Panc1 (cell line): ENCODE results near the gene ARGFX. TPM values are rescaled to one million over a fixed set of nuclear protein-coding genes. Genes with fewer than 3 reads are reported as not detected.

ENCODE experiments used
- ATAC-seq: fragments of 200-7000 bp; cut with Tn5 transposase; 2 replicates; pipeline ENCODE4 v1.9.1; 2020; ENCODE audit warnings: mild to moderate bottlenecking, moderate library complexity
- Bru-seq: library from RNA; stranded (reverse); fragments of 400-500 nt; gene quantifications from one replicate; lab custom pipeline; 2021; lab: Mats Ljungman, UMichigan
- BruChase-seq, 2 experiments: library from RNA; stranded (reverse); fragments of 400-500 nt; gene quantifications; one replicate each; lab custom pipeline; 2021; lab: Mats Ljungman, UMichigan
- BruUV-seq: library from RNA; stranded (reverse); fragments of 400-500 nt; replicated peaks from 2 replicates; lab custom pipeline; 2021; lab: Mats Ljungman, UMichigan
- CTCF ChIA-PET: fragments of 300-600 bp; sonication (Branson Sonifier 250); formaldehyde crosslinking; loops from one replicate; lab custom pipeline; 2022; ENCODE audit warnings: antibody characterized with exemption; lab: Charles Lee
- POLR2A ChIA-PET: fragments of 300-600 bp; sonication (Branson Sonifier 250); formaldehyde crosslinking; loops from one replicate; lab custom pipeline; 2022; ENCODE audit warnings: antibody characterized with exemption; lab: Charles Lee
- DNase-seq: peaks from one replicate; pipeline ENCODE4 v3.0.0-alpha.2; 2010; ENCODE audit warnings: low read depth, low spot score
- H3K27ac ChIP-seq: 2 replicates; pipeline ENCODE4 v1.5.1; 2011; ENCODE audit warnings: mild to moderate bottlenecking, low read length, inconsistent platforms
- H3K27me3 ChIP-seq: fragments of 200-500 bp; sonication (Bioruptor generic); 2 replicates; pipeline ENCODE4 v1.6.0; 2014; ENCODE audit warnings: low read length, inconsistent platforms; ENCODE audit not compliant: control insufficient read depth, insufficient read depth
- H3K36me3 ChIP-seq: fragments of 200-500 bp; sonication (Bioruptor generic); 2 replicates; pipeline ENCODE4 v1.5.1; 2014; ENCODE audit warnings: inconsistent platforms, mild to moderate bottlenecking, low read length, moderate library complexity; ENCODE audit not compliant: control insufficient read depth, insufficient read depth
- H3K4me1 ChIP-seq: 2 replicates; pipeline ENCODE4 v1.5.1; 2011; ENCODE audit warnings: inconsistent platforms, mild to moderate bottlenecking, low read length, moderate library complexity; ENCODE audit not compliant: control insufficient read depth, insufficient read depth
- H3K4me3 ChIP-seq, 2 experiments: 2 replicates each; pipeline ENCODE4 v1.5.1; 2011 to 2012; ENCODE audit warnings: low read depth in 2 of 2, low read length in 2 of 2, mild to moderate bottlenecking in 2 of 2, inconsistent platforms in 1 of 2, moderate library complexity in 1 of 2
- H3K9me3 ChIP-seq: fragments of 200-500 bp; sonication (Bioruptor generic); 2 replicates; pipeline ENCODE4 v1.5.1; 2014; ENCODE audit warnings: low read depth, mild to moderate bottlenecking, inconsistent platforms, low read length, moderate library complexity; ENCODE audit not compliant: control insufficient read depth, insufficient read depth
- POLR2AphosphoS5 ChIP-seq: IDR thresholded peaks from 2 replicates; pipeline ENCODE4 v1.6.1; 2012; ENCODE audit warnings: mild to moderate bottlenecking, low read depth, low read length, moderate library complexity
- SIN3A ChIP-seq: IDR thresholded peaks from 2 replicates; pipeline ENCODE4 v1.6.1; 2012; ENCODE audit warnings: low read depth, mild to moderate bottlenecking, low read length, moderate library complexity, borderline replicate concordance; ENCODE audit not compliant: insufficient read depth
- TCF7L2 ChIP-seq: IDR thresholded peaks from 2 replicates; pipeline ENCODE4 v1.6.1; 2011; ENCODE audit warnings: mild to moderate bottlenecking, low read depth, low read length, inconsistent platforms
- in situ Hi-C: cut with HindIII; loops from 2 replicates; pipeline ENCODE4 v1.10.0; 2016; ENCODE audit warnings: low sequenced_read_pairs, low pct_unique_long_range_greater_than_20kb
- intact Hi-C: fragments of 100-400 bp; cut with micrococcal nuclease; formaldehyde crosslinking; loops from one replicate; pipeline ENCODE4 v1.10.0; 2022; ENCODE audit not compliant: unreplicated experiment
- long read RNA-seq: library from polyadenylated mRNA; unstranded; transcript quantifications from one replicate; pipeline ENCODE4 v2.0.0, GENCODE V29; 2021; ENCODE audit not compliant: unreplicated experiment
- polyA plus RNA-seq: library from polyadenylated mRNA; unstranded; fragments of >200 nt; gene quantifications from one replicate; pipeline ENCODE4 v1.2.1, GENCODE V29; 2012; ENCODE audit warnings: missing spikeins; ENCODE audit not compliant: insufficient read length
- total RNA-seq: library from RNA; stranded (reverse); gene quantifications from one replicate; pipeline ENCODE4 v1.2.1, GENCODE V29; 2021; ENCODE audit not compliant: unreplicated experiment
- TF ChIP-seq, protein P1 (sequence below): fragments of 450-650 bp; IDR thresholded peaks from 2 replicates; pipeline ENCODE4 v1.5.1; 2017; ENCODE audit warnings: mild to moderate bottlenecking
- TF ChIP-seq, protein P2 (sequence below), 2 experiments: IDR thresholded peaks; 2 replicates each; pipeline ENCODE4 v1.6.1; 2011 to 2012; ENCODE audit warnings: low read depth in 2 of 2, control low read depth in 1 of 2, low read length in 1 of 2, mild to moderate bottlenecking in 1 of 2, moderate library complexity in 1 of 2; ENCODE audit not compliant: insufficient read depth in 1 of 2

Gene ARGFX
- total RNA-seq (not detected), Bru-seq, nascent RNA (not detected), BruChase-seq, experiment 1, labeled RNA remaining after a 2-hour chase (not detected), BruChase-seq, experiment 2, labeled RNA remaining after a 6-hour chase (not detected)
- polyA plus RNA-seq, result not detected
- long read RNA-seq, result 0 reads

DNA sequence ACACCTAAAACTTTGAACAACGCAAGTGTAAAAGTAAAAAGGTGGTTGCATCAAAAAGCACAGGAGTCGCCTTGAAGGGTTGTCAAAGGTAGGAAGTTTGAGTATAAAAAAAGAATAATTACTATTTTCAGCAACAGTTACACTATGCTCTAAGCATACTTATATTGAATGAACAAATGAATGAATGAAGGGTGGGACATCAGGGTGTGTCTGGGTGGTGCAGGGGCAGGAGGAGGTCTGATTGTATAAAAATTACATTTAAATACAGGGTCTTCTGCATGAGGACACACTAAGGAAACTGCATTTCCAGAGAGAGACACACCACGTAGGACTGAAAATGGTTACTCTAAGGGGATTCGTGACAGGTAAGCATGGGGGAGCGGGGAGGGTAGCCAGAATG lies at the start of gene ARGFX:
Gene ARGFX (plus strand): TSS at position 301 of the 400 bp plus-strand sequence. CDS start 2,765 bp downstream, outside the sequence.
- no peaks in the 10 kb centered on the region; the same call in 1 of the 2 replicates for H3K27me3 ChIP-seq
- no peak for ATAC-seq
- ChIA-PET POLR2A (no interaction called here), CTCF (no interaction called here)
- no peaks in the 10 kb centered on the region for H3K4me1 ChIP-seq
- in situ Hi-C loops, result no loop called here
- intact Hi-C loops, result no loop called here
- TF ChIP-seq, protein P1, sequence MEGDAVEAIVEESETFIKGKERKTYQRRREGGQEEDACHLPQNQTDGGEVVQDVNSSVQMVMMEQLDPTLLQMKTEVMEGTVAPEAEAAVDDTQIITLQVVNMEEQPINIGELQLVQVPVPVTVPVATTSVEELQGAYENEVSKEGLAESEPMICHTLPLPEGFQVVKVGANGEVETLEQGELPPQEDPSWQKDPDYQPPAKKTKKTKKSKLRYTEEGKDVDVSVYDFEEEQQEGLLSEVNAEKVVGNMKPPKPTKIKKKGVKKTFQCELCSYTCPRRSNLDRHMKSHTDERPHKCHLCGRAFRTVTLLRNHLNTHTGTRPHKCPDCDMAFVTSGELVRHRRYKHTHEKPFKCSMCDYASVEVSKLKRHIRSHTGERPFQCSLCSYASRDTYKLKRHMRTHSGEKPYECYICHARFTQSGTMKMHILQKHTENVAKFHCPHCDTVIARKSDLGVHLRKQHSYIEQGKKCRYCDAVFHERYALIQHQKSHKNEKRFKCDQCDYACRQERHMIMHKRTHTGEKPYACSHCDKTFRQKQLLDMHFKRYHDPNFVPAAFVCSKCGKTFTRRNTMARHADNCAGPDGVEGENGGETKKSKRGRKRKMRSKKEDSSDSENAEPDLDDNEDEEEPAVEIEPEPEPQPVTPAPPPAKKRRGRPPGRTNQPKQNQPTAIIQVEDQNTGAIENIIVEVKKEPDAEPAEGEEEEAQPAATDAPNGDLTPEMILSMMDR, result no peak
- TF ChIP-seq, protein P2, sequence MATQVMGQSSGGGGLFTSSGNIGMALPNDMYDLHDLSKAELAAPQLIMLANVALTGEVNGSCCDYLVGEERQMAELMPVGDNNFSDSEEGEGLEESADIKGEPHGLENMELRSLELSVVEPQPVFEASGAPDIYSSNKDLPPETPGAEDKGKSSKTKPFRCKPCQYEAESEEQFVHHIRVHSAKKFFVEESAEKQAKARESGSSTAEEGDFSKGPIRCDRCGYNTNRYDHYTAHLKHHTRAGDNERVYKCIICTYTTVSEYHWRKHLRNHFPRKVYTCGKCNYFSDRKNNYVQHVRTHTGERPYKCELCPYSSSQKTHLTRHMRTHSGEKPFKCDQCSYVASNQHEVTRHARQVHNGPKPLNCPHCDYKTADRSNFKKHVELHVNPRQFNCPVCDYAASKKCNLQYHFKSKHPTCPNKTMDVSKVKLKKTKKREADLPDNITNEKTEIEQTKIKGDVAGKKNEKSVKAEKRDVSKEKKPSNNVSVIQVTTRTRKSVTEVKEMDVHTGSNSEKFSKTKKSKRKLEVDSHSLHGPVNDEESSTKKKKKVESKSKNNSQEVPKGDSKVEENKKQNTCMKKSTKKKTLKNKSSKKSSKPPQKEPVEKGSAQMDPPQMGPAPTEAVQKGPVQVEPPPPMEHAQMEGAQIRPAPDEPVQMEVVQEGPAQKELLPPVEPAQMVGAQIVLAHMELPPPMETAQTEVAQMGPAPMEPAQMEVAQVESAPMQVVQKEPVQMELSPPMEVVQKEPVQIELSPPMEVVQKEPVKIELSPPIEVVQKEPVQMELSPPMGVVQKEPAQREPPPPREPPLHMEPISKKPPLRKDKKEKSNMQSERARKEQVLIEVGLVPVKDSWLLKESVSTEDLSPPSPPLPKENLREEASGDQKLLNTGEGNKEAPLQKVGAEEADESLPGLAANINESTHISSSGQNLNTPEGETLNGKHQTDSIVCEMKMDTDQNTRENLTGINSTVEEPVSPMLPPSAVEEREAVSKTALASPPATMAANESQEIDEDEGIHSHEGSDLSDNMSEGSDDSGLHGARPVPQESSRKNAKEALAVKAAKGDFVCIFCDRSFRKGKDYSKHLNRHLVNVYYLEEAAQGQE (IDR thresholded peaks at IDR 0.05; ENCODE audit: insufficient read depth in 1 of 2, low read depth in 2 of 2, low read length in 1 of 2), result no peak
- TF ChIP-seq POLR2AphosphoS5, result no peak
- no peak for TF ChIP-seq TCF7L2
- no peak for TF ChIP-seq SIN3A
- no TSS peak for BruUV-seq
- H3K36me3 ChIP-seq, result no peaks in the 10 kb centered on the region
- no peak within 1 kb of the TSS for H3K27ac ChIP-seq
- no peak for DNase-seq
- no peak within 1 kb of the TSS for H3K4me3 ChIP-seq
- no peaks in the 10 kb centered on the region for H3K9me3 ChIP-seq

DNA sequence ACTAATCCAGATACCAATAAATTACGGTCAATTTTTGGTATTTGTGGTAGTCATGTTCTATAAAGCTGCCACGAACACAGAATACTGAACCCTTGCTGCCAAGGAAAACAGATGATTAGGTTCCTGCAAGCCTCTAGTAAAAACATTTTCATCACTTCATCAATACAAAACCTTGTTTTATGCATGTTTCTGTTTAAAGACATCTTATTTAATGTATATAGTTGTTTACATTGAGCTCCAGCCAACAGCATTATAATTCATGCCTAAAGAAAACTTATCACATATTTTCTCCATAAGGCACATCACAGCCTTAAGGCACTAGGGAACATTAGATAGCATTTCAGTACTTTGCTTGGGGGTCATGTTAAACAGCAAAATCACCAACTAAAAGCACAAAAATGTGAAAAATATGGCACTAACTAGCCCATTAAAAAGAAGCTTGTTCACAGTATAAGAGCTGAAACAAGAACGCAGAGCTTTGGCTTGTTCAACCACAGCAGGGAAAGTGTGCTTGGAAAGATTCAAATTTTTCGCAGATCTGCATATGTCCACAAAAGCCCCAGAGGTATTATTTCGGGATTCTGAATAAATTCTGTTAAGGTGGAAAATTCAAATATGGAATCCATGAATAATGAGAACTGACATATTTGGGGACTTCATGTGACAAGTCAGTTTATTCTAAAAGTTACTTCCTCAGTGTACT lies 49.6 kb upstream of the ARGFX start:
- no peak overlapping the region for H3K4me3 ChIP-seq
- no peaks in the 10 kb centered on the region for H3K4me1 ChIP-seq
- H3K36me3 ChIP-seq, result no peaks in the 10 kb centered on the region; the same call in 1 of the 2 replicates
- H3K9me3 ChIP-seq, result no peaks in the 10 kb centered on the region
- H3K27ac ChIP-seq, result no peak overlapping the region
- ATAC-seq (no peak), DNase-seq (no peak)
- intact Hi-C loops, result no loop called here
- TF ChIP-seq TCF7L2 (no peak), POLR2AphosphoS5 (no peak), SIN3A (no peak)
- TF ChIP-seq, protein P1, result no peak
- TF ChIP-seq, protein P2 (IDR thresholded peaks at IDR 0.05; ENCODE audit: insufficient read depth in 1 of 2, low read depth in 2 of 2, low read length in 1 of 2), result no peak
- no peaks in the 10 kb centered on the region for H3K27me3 ChIP-seq
- CTCF ChIA-PET, result no interaction called here
- in situ Hi-C loops, result no loop called here
- POLR2A ChIA-PET, result no interaction called here
- BruUV-seq, result TSS peak; percentile 44
